ENCODE measurements around the gene CYP4F8.
"Not testable (repeated sequence)": the region's sequence is repeated elsewhere in the genome, so short reads cannot be mapped to it uniquely, and the experiment has no call there.

CYP4F8 gene

GRCh38 chr19:15614507-15615379, at the start of gene CYP4F8:
Gene CYP4F8 (plus strand): TSS chr19:15615218. CDS start chr19:15615617, 399 bp downstream.
- no peak for DNase-seq

- DNase-seq: no peak
Observed at GRCh38 chr19:15570420-15570819, 44.6 kb upstream of the CYP4F8 start.

- DNase-seq: no peak
Observed at GRCh38 chr19:15575406-15575805, 39.6 kb upstream of the CYP4F8 start.

- DNase-seq: no peak
Observed at GRCh38 chr19:15576526-15577156, 38.4 kb upstream of the CYP4F8 start.

- no peak for DNase-seq
Observed at GRCh38 chr19:15577184-15577771, 37.7 kb upstream of the CYP4F8 start.

- no peak for DNase-seq
Observed at GRCh38 chr19:15583346-15583745, 31.7 kb upstream of the CYP4F8 start.

GRCh38 chr19:15584095-15584494, 30.9 kb upstream of the CYP4F8 start:
- DNase-seq: no peak

- peak; percentile 82 for DNase-seq
Observed at GRCh38 chr19:15584541-15585115, 30.4 kb upstream of the CYP4F8 start.

GRCh38 chr19:15587663-15588062, 27.4 kb upstream of the CYP4F8 start:
- DNase-seq: no peak

- DNase-seq: no peak
Observed at GRCh38 chr19:15588265-15588664, 26.8 kb upstream of the CYP4F8 start.

- DNase-seq: no peak
Observed at GRCh38 chr19:15589760-15590451, 25.1 kb upstream of the CYP4F8 start.

- DNase-seq: no peak
Observed at GRCh38 chr19:15591796-15592195, 23.2 kb upstream of the CYP4F8 start.

- DNase-seq: not testable (repeated sequence)
Observed at GRCh38 chr19:15592506-15592905, 22.5 kb upstream of the CYP4F8 start.

- DNase-seq: not testable (repeated sequence)
Observed at GRCh38 chr19:15593766-15594165, 21.3 kb upstream of the CYP4F8 start.

GRCh38 chr19:15595069-15595468, 19.9 kb upstream of the CYP4F8 start:
- no peak for DNase-seq

- DNase-seq: not testable (repeated sequence)
Observed at GRCh38 chr19:15607978-15608925, 6.8 kb upstream of the CYP4F8 start.

- DNase-seq: no peak
Observed at GRCh38 chr19:15609261-15609660, 5.8 kb upstream of the CYP4F8 start.

- no peak for DNase-seq
Observed at GRCh38 chr19:15612342-15612741, 2.7 kb upstream of the CYP4F8 start.

GRCh38 chr19:15613338-15613737, 1.7 kb upstream of the CYP4F8 start:
- no peak for DNase-seq

- no peak for DNase-seq
Observed at GRCh38 chr19:15615526-15615925, 508 bp downstream of the CYP4F8 start.

- DNase-seq: no peak
Observed at GRCh38 chr19:15616183-15616582, 1.2 kb downstream of the CYP4F8 start.

Measured in stimulated activated CD4-positive, alpha-beta T cell treated with anti-CD3 and anti-CD28 coated beads, Interleukin-1b, Interleukin-23, amount 100 ng/mL, for 48 hours (primary cell).